PFSK-1 (cell line): ENCODE results near the gene ODF2.

ENCODE experiments used
- POLR2AphosphoS5 ChIP-seq: IDR thresholded peaks from 2 replicates; pipeline ENCODE4 v1.6.1; 2012; ENCODE audit warnings: low read depth, mild to moderate bottlenecking, control low read depth, low read length, moderate library complexity
- SIN3A ChIP-seq: IDR thresholded peaks from 2 replicates; pipeline ENCODE4 v1.6.1; 2012; ENCODE audit warnings: mild to moderate bottlenecking, low read length, moderate library complexity, borderline replicate concordance; ENCODE audit not compliant: insufficient read depth
- TAF1 ChIP-seq: IDR thresholded peaks from 2 replicates; pipeline ENCODE4 v1.6.1; 2012; ENCODE audit warnings: low read length, control low read depth, borderline replicate concordance; ENCODE audit not compliant: insufficient read depth

- TF ChIP-seq POLR2AphosphoS5, result no peak
- TF ChIP-seq TAF1, result no peak
- TF ChIP-seq SIN3A, result no peak
These were observed 73.4 kb downstream of the ODF2 start for GRCh38 chr9:128529191-128529590.
